Inflammatory macrophage (primary cell): ENCODE measurements around the gene MAST4.

ENCODE experiments used
- DNase-seq, 2 donors: peaks; one replicate each; pipeline ENCODE4 v3.0.0-alpha.2; 2020 to 2022

MAST4 gene

DNA sequence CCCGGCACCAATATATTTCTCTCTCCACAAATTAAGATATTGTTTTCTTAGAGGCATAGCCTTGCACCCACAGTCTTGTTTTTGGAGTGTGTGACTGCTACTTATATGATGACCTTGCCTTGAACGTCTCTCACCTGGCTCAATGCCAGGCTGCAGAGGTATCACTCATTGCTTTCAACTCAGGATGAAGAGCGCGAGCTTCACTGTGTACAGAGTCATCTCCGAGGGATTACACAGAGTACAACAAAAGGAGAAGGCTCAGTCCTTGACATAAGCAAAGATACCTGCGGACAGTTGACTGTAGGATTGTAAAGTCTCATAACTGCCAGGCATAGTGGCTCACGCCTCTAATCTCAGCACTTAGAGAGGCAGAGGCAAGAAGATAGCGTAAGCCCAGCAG, 546.6 kb downstream of the MAST4 start:
- DNase-seq, result no peak

DNA sequence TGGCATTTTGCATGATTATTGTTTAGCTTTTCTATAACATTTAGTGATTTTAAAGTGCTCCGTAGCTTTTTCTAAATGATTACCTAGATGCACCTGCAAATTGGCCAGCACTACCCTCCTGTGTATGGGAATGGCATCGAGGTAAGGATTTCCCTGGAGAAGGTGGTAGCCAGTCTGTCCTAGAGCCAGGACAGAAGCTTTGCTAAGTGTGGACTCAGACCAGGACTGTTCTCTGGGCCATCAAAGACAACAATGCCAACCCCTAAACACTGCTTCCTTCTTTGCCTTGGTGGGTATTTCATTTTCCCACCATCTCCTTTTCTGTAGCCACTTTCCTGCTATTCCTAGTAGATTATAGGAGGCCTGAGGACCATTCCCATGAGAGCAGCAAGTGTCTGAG, 547.4 kb downstream of the MAST4 start:
- DNase-seq, result no peak

DNA sequence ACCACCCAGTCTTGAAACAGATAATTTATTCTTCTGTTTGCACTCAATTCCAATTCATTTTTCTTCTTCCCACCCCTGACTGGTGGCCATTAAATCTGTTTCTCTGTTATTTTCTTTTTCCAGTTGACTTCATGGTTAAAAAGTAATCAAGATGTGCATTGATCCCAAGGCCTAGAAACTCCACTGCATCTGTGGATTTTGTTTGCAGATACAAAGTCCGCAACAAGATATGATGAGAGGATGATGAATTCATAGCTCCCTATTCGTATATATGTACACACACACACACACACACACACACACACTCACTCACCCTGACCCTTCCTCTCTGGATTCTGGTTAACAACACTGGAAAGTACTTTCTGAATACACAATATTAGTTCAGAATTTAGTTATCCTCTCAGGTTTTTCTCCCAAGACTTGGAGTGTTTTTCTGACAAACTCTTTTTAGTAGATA, 548.0 kb downstream of the MAST4 start:
- no peak for DNase-seq

DNA sequence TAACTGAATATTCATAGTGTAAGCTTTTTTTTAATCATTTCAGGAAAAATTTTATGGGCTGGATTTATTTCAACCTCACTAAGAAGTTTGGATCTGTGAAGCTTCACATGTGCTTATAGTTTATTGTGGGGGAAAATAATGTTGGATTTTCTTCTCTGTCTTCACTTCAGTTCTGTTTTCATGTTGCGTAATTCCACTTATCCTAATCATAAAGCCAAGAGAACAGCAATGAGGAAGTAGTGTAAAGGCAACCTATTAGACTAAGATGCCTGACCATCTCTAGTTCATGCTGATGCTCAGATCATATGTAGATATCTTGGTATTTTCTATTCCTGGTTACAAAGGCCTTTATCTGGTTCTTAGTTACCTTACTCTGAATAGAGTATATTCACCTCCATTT, 550.4 kb downstream of the MAST4 start:
- DNase-seq, result peak; percentile 27 to 58

DNA sequence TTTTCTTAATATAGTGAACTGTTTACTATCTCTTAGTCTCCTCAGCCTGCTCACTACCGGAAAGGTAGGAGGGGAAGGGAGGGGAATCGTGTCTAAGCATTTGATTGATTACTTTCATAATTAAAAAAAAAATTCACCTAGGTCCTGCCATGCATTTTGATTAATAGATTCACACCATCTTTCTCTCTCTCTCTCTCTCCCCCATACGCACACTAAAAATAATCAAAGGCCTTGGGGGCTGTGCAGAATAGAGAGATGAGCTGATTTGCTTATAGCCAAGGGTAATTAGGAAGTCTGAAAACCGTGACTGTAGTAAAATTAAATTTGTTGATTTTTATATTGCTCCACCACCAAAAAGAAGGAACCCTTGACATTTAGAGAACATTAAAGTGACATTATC, 550.8 kb downstream of the MAST4 start:
- DNase-seq, result no peak

DNA sequence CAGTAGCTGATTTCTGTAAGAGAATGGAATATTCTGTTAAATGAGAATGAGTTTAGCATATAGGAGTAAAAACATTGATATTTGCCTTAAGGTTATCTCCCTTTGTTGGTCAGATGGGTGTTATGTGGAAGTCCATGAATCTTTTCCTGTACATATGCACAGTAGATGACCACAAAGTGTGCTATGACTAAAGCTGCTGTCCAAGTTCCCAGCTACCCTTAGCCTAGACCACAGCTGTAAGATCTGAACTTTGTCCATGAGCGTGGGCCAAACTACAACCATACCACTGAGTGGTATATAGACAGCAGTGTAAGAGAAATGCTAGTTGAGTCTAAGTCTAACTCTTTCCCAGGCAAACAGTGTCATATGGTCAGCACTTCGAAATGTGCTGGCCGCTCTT, 551.6 kb downstream of the MAST4 start:
- DNase-seq, result peak in 1 of 2 donors; percentile 11

DNA sequence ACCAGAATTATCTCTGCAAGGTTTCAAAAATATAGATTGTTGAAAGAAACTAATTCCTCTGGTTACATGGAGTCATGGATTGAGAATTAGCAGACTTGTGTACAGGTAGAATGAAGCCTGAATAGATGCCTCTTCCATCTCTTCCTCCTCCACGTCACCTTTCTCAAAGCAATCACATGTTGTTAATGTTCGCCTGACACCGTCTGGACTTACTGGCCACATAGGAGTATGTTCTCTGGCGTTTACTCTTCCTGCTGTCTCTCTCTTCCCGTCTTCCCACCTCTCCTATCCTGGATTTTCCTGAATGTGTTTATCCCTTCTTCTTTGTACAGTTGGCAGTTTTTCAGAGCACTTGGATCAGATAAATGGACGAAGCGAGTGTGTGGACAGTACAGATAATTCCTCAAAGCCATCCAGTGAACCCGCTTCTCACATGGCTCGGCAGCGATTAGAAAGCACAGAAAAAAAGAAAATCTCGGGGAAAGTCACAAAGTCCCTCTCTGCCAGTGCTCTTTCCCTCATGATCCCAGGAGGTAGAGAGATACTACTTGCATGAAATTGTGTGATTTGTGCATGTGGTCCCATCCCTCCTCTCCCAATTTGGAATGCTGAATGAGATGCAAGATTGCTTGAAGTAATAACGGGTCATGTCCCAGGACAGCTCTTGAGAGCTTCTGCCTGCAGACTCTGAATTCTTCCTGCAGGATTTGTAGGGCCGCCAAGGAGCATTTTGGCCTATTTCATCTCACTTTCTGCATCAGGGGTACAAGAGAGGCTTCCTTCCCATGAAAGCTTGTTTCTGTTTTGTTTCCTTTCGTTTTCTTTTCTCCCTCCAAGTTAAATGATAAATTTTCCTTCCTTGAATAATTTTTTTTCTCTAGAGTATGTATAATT, 553.1 kb downstream of the MAST4 start:
- no peak for DNase-seq

DNA sequence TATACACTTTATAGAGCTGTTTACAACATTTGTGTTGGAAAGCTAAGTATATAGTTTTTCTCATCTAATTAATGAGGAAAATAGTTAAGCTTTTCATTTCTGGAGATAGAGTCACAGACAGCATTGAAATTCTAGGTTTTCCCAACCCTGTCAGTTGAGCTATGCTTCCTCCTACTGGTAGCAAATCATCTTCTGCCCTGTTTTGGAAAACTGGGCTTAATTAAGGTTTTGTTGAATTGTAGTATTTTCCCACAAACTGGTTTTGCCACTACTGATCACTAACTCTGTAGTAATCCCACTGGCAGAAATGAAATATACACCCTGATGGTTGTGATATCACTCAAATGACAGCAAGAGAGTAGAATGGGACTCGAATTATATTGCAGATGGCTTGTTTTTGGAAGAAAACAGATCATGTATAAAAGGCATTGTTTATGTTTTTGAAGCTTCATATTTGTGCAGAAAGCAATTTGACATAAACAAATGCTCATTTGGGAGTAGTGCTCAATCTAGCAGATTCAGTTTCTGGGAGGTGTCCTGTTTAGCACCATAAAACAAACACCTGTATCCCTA, 553.8 kb downstream of the MAST4 start:
- DNase-seq, result no peak

DNA sequence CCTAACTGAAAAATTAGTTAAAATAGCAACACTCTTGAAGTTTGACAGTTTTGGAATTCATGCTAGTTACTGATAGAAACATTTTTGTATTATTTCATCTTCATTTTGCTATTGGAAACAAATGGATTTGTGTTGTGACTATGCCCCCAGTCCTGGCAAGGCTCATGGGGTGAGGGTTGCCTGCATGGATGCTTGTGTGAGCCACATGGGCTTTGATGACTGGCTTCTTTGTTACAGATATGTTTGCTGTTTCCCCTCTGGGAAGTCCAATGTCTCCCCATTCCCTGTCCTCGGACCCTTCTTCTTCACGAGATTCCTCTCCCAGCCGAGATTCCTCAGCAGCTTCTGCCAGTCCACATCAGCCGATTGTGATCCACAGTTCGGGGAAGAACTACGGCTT, 556.2 kb downstream of the MAST4 start:
- DNase-seq, result no peak

DNA sequence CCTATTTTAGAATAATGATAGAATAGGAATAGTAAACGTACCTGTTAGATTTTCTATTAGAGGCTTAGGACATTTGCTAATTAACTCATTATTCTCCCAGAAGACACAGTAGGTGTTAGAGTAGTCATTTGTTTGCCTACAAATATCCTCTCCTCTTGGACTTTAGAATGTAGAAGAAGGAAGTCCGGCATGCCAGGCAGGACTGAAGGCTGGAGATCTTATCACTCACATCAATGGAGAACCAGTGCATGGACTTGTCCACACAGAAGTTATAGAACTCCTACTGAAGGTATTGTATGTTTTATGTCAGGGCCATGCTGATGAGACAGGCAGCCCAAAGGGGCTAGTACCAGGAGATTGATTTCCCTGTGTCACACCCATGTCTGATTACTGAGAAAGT, 557.1 kb downstream of the MAST4 start:
- DNase-seq, result no peak

DNA sequence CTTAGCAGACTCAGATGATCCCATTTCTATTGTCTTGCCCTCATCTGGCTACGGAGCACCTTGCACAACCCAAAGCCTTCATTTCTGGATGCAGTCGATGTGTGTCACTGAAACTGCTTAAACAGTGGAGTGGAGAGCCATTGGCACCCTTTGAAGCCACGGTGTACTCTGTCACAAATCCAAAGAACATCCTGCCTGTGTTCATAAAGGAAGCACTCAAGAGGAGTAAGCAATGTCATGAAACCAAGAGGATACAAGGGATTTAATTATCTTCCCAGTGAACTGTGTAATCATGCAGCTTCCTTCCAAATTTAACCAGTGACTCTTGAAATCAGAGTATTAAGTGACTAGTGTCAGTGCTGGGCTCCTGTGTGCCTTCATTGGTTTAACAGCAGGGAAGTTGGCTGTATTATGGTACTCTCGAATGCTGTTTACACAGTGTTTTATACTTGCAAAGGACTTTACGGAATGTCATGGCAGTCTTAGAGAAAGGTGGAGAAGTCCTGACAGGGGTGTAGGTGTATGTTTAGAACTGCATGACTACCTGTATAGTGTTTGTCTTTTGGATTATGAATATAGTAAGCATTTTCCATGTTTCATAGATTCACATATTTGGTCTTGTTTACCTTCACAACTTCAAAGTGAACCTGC, 558.5 kb downstream of the MAST4 start:
- DNase-seq, result no peak

DNA sequence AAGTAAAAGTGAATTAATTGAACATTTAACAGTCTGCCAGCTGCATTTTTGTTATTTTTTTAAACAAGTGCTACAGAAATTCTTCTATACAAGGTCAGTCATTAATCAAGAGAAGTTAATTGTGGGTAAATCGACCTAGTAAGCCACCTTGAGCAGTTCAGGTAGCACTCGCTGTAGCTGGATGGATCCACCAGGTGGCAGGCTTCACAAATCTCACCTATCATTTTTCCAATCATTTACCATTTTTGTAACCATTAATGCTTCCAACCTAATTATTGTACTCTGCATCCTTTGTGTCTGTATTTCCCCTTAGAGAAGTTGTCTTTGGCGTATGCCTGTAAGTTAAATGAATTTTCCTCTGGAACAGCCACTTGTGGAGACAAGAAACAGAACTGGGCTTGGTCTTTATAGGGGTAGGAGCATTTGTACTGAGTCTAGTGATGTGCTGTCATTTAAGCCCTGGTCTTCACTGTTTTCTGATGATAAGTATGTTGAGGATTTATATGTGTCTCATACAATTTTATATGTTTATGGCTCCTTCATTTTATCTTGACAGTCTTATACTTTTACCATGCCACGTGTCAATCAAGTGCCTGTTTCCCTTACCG, 560.9 kb downstream of the MAST4 start:
- peak in 1 of 2 donors; percentile 41 for DNase-seq

DNA sequence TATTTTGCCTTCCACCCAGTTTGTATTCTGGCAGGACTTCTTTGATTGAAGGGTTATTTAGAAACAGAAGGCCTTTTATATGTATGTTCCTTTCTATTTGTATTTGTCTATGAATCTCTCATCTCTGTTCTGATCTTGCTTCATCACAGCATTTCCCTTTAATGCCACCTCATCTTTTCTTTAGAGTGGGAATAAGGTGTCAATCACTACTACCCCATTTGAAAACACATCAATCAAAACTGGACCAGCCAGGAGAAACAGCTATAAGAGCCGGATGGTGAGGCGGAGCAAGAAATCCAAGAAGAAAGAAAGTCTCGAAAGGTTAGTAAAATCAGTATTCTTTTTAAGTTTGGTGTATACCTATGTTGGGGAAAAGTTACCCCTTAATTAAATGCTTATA, 564.1 kb downstream of the MAST4 start:
- no peak for DNase-seq

DNA sequence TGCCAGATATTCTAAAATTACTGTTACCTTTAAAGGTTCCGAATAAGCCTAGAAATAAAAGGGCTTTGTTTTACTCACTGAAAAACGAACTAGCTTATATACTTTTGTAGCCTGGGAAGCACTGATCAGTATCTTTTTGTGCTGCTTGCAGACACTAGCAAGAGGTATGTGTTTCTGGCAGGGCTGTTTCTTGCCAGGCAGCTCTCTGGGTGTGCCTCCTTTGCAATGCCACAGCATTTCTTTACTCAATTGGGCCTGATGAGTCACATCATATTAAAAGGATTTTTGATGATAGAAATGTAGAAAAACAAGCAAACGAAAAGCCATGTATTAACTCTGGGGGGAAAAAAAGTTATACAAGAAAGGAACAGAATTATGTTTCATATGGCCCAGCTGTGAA, 564.8 kb downstream of the MAST4 start:
- DNase-seq, result no peak

DNA sequence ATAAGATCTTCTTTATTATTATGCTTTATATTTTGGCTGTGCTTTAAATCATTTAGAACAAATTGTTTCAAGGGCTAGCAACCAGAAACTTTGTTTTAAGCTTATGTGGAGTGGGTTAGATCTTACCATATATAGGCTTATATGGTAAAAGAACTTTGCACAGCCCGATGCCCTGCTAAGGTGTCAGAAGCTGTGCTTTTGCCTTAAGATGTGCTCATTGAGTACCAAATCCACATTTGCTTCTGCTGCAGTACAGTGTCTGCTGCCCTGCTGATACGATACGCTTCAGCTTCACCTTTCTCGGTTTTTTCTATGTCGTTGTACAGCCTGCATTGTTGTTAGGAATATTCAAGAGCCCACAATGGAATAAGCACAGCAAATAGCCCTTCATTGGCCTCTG, 565.6 kb downstream of the MAST4 start:
- DNase-seq, result no peak

DNA sequence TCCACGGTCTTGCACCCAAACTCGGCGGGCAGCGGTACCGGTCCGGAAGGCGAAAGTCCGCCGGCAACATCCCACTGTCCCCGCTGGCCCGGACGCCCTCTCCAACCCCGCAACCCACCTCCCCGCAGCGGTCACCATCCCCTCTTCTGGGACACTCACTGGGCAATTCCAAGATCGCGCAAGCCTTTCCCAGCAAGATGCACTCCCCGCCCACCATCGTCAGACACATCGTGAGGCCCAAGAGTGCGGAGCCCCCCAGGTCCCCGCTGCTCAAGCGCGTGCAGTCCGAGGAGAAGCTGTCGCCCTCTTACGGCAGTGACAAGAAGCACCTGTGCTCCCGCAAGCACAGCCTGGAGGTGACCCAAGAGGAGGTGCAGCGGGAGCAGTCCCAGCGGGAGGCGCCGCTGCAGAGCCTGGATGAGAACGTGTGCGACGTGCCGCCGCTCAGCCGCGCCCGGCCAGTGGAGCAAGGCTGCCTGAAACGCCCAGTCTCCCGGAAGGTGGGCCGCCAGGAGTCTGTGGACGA, 567.1 kb downstream of the MAST4 start:
- no peak for DNase-seq

DNA sequence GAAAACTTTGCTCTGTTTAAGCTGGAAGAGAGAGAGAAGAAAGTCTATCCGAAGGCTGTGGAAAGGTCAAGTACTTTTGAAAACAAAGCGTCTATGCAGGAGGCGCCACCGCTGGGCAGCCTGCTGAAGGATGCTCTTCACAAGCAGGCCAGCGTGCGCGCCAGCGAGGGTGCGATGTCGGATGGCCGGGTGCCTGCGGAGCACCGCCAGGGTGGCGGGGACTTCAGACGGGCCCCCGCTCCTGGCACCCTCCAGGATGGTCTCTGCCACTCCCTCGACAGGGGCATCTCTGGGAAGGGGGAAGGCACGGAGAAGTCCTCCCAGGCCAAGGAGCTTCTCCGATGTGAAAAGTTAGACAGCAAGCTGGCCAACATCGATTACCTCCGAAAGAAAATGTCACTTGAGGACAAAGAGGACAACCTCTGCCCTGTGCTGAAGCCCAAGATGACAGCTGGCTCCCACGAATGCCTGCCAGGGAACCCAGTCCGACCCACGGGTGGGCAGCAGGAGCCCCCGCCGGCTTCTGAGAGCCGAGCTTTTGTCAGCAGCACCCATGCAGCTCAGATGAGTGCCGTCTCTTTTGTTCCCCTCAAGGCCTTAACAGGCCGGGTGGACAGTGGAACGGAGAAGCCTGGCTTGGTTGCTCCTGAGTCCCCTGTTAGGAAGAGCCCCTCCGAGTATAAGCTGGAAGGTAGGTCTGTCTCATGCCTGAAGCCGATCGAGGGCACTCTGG, 567.8 kb downstream of the MAST4 start:
- no peak for DNase-seq

DNA sequence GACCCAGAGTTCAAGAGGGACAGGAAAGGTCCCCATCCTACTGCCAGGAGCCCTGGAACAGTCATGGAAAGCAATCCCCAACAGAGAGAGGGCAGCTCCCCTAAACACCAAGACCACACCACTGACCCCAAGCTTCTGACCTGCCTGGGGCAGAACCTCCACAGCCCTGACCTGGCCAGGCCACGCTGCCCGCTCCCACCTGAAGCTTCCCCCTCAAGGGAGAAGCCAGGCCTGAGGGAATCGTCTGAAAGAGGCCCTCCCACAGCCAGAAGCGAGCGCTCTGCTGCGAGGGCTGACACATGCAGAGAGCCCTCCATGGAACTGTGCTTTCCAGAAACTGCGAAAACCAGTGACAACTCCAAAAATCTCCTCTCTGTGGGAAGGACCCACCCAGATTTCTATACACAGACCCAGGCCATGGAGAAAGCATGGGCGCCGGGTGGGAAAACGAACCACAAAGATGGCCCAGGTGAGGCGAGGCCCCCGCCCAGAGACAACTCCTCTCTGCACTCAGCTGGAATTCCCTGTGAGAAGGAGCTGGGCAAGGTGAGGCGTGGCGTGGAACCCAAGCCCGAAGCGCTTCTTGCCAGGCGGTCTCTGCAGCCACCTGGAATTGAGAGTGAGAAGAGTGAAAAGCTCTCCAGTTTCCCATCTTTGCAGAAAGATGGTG, 568.8 kb downstream of the MAST4 start:
- no peak for DNase-seq

DNA sequence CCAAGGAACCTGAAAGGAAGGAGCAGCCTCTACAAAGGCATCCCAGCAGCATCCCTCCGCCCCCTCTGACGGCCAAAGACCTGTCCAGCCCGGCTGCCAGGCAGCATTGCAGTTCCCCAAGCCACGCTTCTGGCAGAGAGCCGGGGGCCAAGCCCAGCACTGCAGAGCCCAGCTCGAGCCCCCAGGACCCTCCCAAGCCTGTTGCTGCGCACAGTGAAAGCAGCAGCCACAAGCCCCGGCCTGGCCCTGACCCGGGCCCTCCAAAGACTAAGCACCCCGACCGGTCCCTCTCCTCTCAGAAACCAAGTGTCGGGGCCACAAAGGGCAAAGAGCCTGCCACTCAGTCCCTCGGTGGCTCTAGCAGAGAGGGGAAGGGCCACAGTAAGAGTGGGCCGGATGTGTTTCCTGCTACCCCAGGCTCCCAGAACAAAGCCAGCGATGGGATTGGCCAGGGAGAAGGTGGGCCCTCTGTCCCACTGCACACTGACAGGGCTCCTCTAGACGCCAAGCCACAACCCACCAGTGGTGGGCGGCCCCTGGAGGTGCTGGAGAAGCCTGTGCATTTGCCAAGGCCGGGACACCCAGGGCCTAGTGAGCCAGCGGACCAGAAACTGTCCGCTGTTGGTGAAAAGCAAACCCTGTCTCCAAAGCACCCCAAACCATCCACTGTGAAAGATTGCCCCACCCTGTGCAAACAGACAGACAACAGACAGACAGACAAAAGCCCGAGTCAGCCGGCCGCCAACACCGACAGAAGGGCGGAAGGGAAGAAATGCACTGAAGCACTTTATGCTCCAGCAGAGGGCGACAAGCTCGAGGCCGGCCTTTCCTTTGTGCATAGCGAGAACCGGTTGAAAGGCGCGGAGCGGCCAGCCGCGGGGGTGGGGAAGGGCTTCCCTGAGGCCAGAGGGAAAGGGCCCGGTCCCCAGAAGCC, 569.6 kb downstream of the MAST4 start:
- DNase-seq, result peak; percentile 92 to 94

DNA sequence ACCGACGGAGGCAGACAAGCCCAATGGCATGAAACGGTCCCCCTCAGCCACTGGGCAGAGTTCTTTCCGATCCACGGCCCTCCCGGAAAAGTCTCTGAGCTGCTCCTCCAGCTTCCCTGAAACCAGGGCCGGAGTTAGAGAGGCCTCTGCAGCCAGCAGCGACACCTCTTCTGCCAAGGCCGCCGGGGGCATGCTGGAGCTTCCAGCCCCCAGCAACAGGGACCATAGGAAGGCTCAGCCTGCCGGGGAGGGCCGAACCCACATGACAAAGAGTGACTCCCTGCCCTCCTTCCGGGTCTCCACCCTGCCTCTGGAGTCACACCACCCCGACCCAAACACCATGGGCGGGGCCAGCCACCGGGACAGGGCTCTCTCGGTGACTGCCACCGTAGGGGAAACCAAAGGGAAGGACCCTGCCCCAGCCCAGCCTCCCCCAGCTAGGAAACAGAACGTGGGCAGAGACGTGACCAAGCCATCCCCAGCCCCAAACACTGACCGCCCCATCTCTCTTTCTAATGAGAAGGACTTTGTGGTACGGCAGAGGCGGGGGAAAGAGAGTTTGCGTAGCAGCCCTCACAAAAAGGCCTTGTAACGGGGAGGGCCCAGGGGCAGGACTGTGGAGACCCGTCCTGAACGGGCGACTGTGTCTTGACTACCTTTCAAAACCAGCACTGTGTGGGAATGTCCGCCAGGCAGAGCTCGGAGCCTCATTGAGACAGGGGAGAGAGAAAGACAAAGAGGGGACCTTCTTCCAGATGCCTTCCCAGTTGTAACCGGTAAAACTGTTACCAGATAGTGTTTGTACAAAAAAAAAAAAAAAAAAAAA, 570.5 kb downstream of the MAST4 start:
- DNase-seq, result peak; percentile 93 to 95
